K562 (cell line): ENCODE results near the gene COMTD1. TPM values are rescaled to one million over a fixed set of nuclear protein-coding genes. Genes with fewer than 3 reads are reported as not detected.
A peak's percentile ranks its signal among the peaks of the same experiment; 100 is the strongest.
"Not testable (repeated sequence)": the region's sequence is repeated elsewhere in the genome, so short reads cannot be mapped to it uniquely, and the experiment has no call there.

Experiments
- ATAC-seq: fragments of 200-7000 bp; cut with Tn5 transposase; 3 replicates; pipeline ENCODE4 v1.9.1; 2020; ENCODE audit warnings: moderate library complexity
- BruUV-seq: library from RNA; stranded (reverse); fragments of 400-500 nt; replicated peaks from 2 replicates; lab custom pipeline; 2021; lab: Mats Ljungman, UMichigan
- CTCF ChIA-PET: fragments of 300-600 bp; formaldehyde crosslinking; extraction: SDS; loops from one replicate; lab custom pipeline; 2021; ENCODE audit warnings: low intra/inter-chr PET ratio; lab: Yijun Ruan, JAX
- POLR2A ChIA-PET: fragments of 300-600, 350-650 bp; sonication (Branson Sonifier 250); formaldehyde crosslinking; extraction: SDS; loops from one replicate; lab custom pipeline; 2021; ENCODE audit warnings: antibody characterized with exemption, inconsistent platforms; lab: Yijun Ruan, JAX
- DNase-seq, 4 experiments: peaks; one replicate each; pipeline versions ENCODE4 v3.0.0 to v3.0.0-alpha.2; 2011 to 2018; ENCODE audit warnings: low spot score in 3 of 4, mixed read lengths in 3 of 4; ENCODE audit errors: extremely low read depth in 1 of 4
- FAIRE-seq: peaks from 2 replicates; lab custom pipeline; 2011; peaks lifted over from hg19 to GRCh38; lab: Jason Lieb, UNC
- H2AFZ ChIP-seq: 2 replicates; pipeline ENCODE4 v1.6.0; 2011; ENCODE audit warnings: low read depth, low read length, control low read depth, inconsistent platforms
- H3K27ac ChIP-seq: fragments of 200-600 bp; 3 replicates; pipeline ENCODE4 v1.8.0; 2011; ENCODE audit warnings: low read depth, mild to moderate bottlenecking, control low read depth, inconsistent platforms, low read length, moderate library complexity, mixed read lengths; ENCODE audit errors: extremely low read depth
- H3K27me3 ChIP-seq, 2 experiments: fragments of 300-600 bp in 1 of 2; 2 replicates in 1 of 2; 3 replicates in 1 of 2; pipeline versions ENCODE4 v1.6.0 to v1.8.0; 2011; ENCODE audit warnings: inconsistent platforms in 2 of 2, low read length in 2 of 2, mild to moderate bottlenecking in 1 of 2, mixed read lengths in 1 of 2, moderate library complexity in 1 of 2; ENCODE audit not compliant: control insufficient read depth in 2 of 2, insufficient read depth in 2 of 2
- H3K36me3 ChIP-seq: fragments of 300-600 bp; 3 replicates; pipeline ENCODE4 v1.8.0; 2011; ENCODE audit warnings: mild to moderate bottlenecking, low read length, inconsistent platforms; ENCODE audit not compliant: control insufficient read depth, insufficient read depth
- H3K4me1 ChIP-seq, 2 experiments: fragments of 200-600 bp in 1 of 2; replicated peaks in 1 of 2; 2 replicates in 1 of 2; 3 replicates in 1 of 2; pipeline versions ENCODE4 v1.5.1 to v1.8.0; 2011; ENCODE audit warnings: inconsistent platforms in 2 of 2, low read length in 2 of 2, mild to moderate bottlenecking in 1 of 2, mixed read lengths in 1 of 2, moderate library complexity in 1 of 2; ENCODE audit not compliant: control insufficient read depth in 2 of 2, insufficient read depth in 2 of 2
- H3K4me2 ChIP-seq: 2 replicates; pipeline ENCODE4 v1.6.1; 2011; ENCODE audit warnings: low read length, control low read depth, inconsistent platforms, mixed read lengths; ENCODE audit not compliant: insufficient read depth
- H3K4me3 ChIP-seq: fragments of 200-600 bp; sonication (generic), shearing (Covaris generic); 2 replicates; pipeline ENCODE4 v1.5.1; 2016; ENCODE audit warnings: control low read depth, inconsistent platforms
- H3K79me2 ChIP-seq: fragments of 200-600 bp; 3 replicates; pipeline ENCODE4 v1.8.0; 2011; ENCODE audit warnings: low read length, inconsistent platforms; ENCODE audit not compliant: control insufficient read depth, insufficient read depth
- H3K9ac ChIP-seq, 2 experiments: 2 replicates each; pipeline versions ENCODE4 v1.6.0 to v1.6.1; 2011; ENCODE audit warnings: low read depth in 2 of 2, low read length in 2 of 2, control low read depth in 1 of 2, inconsistent platforms in 1 of 2, mild to moderate bottlenecking in 1 of 2, mixed read lengths in 1 of 2; ENCODE audit not compliant: insufficient read depth in 1 of 2
- H3K9me1 ChIP-seq: one replicate; pipeline ENCODE4 v1.6.0; 2011; ENCODE audit warnings: inconsistent platforms, mild to moderate bottlenecking, low read length, moderate library complexity; ENCODE audit not compliant: control insufficient read depth, insufficient read depth
- H3K9me3 ChIP-seq: replicated peaks from 2 replicates; pipeline ENCODE4 v1.5.1; 2011; ENCODE audit warnings: low read depth, low read length, inconsistent platforms; ENCODE audit not compliant: control insufficient read depth, insufficient read depth
- H4K20me1 ChIP-seq: replicated peaks from 2 replicates; pipeline ENCODE4 v1.6.1; 2011; ENCODE audit warnings: low read length, inconsistent platforms, mixed read lengths; ENCODE audit not compliant: control insufficient read depth, insufficient read depth
- ZNF592 ChIP-seq: fragments of 450-650 bp; IDR thresholded peaks from 2 replicates; pipeline ENCODE4 v1.6.1; 2017; ENCODE audit warnings: antibody characterized with exemption, mild to moderate bottlenecking
- WGBS: fragments of 100-300 bp; shearing (Covaris generic); methylation state at CpG from one replicate; pipeline ENCODE4 v1.1.6; 2016; ENCODE audit warnings: low coverage, mixed read lengths; ENCODE audit not compliant: insufficient coverage; ENCODE audit errors: missing lambda C conversion rate; 5-methylcytosine and 5-hydroxymethylcytosine counted together
- in situ Hi-C: fragments of 300-500 bp; cut with MboI; formaldehyde crosslinking; loops from 4 replicates; pipeline ENCODE4 v1.15.0; 2018; ENCODE audit warnings: inconsistent platforms, mixed read lengths
- intact Hi-C: fragments of 100-400 bp; cut with micrococcal nuclease; formaldehyde crosslinking; loops from 2 replicates; pipeline ENCODE4 v1.14.2; 2022
- polyA plus RNA-seq, 8 experiments: library from polyadenylated mRNA; depleted of rRNA in 4 of 8; stranded (reverse) in 5 of 8; unstranded in 3 of 8; fragments of >200 nt; fragmentation: Nextera tagmentation in 2 of 8; fragmentation: Illumina TruSeq in 1 of 8; extraction: Ambion mirVana in 2 of 8; extraction: Trizol in 1 of 8; gene quantifications; 2 replicates each; pipeline versions ENCODE4 v1.2.1 to v1.2.3, GENCODE V29; 2011 to 2014; ENCODE audit warnings: inconsistent platforms in 1 of 8, missing spikeins in 1 of 8
- total RNA-seq, 7 experiments: library from RNA; depleted of rRNA in 6 of 7; stranded (reverse); fragments of >200 nt in 6 of 7; fragmentation: Illumina TruSeq in 2 of 7; extraction: Trizol in 2 of 7; gene quantifications; 2 replicates each; pipeline versions ENCODE4 v1.2.1 to v1.2.3, GENCODE V29; 2011 to 2021; ENCODE audit warnings: low replicate concordance in 1 of 7

COMTD1 gene
- total and polyA plus RNA-seq, 9 of the 15 experiments (the other 6 are each of a cell fraction or from before 2014, with no cell fraction given) = 0.41 to 112 (median 13.7) TPM

GRCh38 chr10:75203046-75203620 is 32.6 kb downstream of the COMTD1 start:
- H3K9me3 ChIP-seq, intact Hi-C loops, H3K4me2 ChIP-seq, H4K20me1 ChIP-seq, ATAC-seq, H3K27ac ChIP-seq, H3K9me1 ChIP-seq, H3K4me3 ChIP-seq, in situ Hi-C loops, H3K27me3 ChIP-seq, H3K36me3 ChIP-seq, FAIRE-seq, CTCF ChIA-PET, H3K79me2 ChIP-seq, DNase-seq, BruUV-seq: not testable (repeated sequence)
- POLR2A ChIA-PET = interaction anchor here (1.4 to 8.9 kb wide), 4 partner anchors 8 to 31 kb away, joined by 4 to 74 read pairs (median 5); no protein-coding TSS in a partner anchor
- Histone ChIP-seq H3K9ac (0 out of 4 replicates have a peak overlapping the region, but pooled peaks of 1 of the 2 experiments have one; percentile 3), H3K4me1 (peaks cover 17 to 19% of the 10 kb centered on the region in 2 experiments), H2AFZ (peak overlapping the region; percentile 2; the same call in 1 of the 2 replicates)
- 56% methylated on average over 8 of the region's 11 CpGs for WGBS
- TF ChIP-seq ZNF592 = 0 out of 2 replicates have a peak, but pooled peaks have one; percentile 8
- TF ChIP-seq, all 486 proteins: peak for 1; not testable (repeated sequence) for 485
